Measurements from ENCODE around the gene USB1. TPM values are rescaled to one million over a fixed set of nuclear protein-coding genes. Genes with fewer than 3 reads are reported as not detected.

Gene USB1
- total RNA-seq, 3 donors from 2014 or later (not counting 1 experiment from before 2014, with no cell fraction given): 64.7 to 86.0 (median 84.8) TPM

DNA sequence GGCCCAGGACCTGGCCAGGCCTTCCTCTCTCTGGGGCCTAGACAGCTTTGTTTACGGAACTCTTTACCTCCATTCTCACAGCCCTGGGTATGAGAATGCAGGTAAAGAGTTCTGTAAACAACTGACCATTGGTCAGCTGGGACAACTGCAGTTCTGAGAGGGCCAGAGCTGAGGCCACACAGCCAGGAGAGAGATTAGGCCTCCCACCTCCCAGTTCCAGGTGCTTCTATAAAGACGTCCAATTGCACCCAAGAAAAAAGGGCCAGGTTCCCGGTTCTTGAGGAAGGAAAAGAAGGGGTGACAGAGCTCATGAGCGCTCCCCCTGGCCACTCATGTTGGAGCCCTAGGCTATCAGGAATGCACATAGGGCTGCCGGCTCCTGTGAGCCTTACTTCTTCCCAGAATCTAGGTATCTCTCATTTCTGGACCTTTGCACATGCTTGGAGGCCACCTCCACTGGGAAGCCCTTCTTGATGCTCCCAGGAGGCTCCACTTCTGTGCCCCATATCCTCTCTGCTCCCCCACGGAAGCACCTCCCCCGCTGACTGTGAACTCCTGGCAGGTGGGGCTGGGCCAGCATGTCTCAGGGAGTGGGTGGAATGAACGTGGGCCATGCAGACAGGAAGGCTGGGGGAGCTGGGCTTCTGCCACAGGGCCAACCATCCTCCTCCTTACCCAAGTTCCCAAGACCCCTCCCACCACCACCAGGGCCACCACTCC, 43.4 kb upstream of the USB1 start:
- Mint-ChIP-seq H3K27me3 (ENCODE audit: low read depth in 2 of 2) (no peaks in the 10 kb centered on the region), H3K4me1 (no peaks in the 10 kb centered on the region), H3K4me3 (no peak overlapping the region), H3K27ac (no peak overlapping the region), H3K9me3 (no peaks in the 10 kb centered on the region), H3K36me3 (no peaks in the 10 kb centered on the region)
- ATAC-seq (no peak), DNase-seq (no peak)
- Histone ChIP-seq H3K36me3 (ENCODE audit: control insufficient read depth, insufficient read depth, low read length) (no peaks in the 10 kb centered on the region), H3K4me3 (ENCODE audit: low read length) (no peak overlapping the region), H3K9me3 (ENCODE audit: control insufficient read depth, insufficient read depth, low read length) (no peaks in the 10 kb centered on the region), H3K4me1 (ENCODE audit: control insufficient read depth, insufficient read depth, low read length) (no peaks in the 10 kb centered on the region), H3K27me3 (ENCODE audit: control insufficient read depth, insufficient read depth, low read length) (no peaks in the 10 kb centered on the region), H3K27ac (ENCODE audit: low read length) (no peak overlapping the region)
- TF ChIP-seq, protein P1, sequence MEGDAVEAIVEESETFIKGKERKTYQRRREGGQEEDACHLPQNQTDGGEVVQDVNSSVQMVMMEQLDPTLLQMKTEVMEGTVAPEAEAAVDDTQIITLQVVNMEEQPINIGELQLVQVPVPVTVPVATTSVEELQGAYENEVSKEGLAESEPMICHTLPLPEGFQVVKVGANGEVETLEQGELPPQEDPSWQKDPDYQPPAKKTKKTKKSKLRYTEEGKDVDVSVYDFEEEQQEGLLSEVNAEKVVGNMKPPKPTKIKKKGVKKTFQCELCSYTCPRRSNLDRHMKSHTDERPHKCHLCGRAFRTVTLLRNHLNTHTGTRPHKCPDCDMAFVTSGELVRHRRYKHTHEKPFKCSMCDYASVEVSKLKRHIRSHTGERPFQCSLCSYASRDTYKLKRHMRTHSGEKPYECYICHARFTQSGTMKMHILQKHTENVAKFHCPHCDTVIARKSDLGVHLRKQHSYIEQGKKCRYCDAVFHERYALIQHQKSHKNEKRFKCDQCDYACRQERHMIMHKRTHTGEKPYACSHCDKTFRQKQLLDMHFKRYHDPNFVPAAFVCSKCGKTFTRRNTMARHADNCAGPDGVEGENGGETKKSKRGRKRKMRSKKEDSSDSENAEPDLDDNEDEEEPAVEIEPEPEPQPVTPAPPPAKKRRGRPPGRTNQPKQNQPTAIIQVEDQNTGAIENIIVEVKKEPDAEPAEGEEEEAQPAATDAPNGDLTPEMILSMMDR (IDR thresholded peaks at IDR 0.05): no peak
- WGBS (ENCODE audit: insufficient coverage): 90% methylated on average over 7 of the region's 8 CpGs
- intact Hi-C loops (cut with micrococcal nuclease): no loop called here

DNA sequence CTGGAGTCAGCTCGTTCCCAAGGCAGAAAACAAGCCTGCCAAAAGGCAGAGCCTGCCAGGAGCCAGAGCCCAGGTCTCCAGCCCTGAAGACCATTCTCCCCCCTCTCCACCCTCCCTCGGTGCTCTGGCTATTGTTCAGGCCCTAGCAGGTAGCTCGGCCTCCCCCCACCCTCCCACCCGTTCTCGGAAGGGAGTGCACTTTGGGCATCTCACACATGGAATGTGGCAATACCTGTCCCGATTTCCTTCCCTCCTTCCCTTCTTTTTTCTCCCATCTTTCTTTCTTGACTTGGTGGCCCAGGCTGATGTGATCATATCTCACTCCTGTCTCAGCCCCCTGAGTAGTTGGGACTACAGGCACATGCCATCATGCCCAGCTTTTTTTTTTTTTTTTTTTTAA, 42.7 kb upstream of the USB1 start:
- intact Hi-C loops (cut with micrococcal nuclease): no loop called here
- H3K27ac Mint-ChIP-seq: no peak overlapping the region
- H3K36me3 ChIP-seq (ENCODE audit: control insufficient read depth, insufficient read depth, low read length): no peaks in the 10 kb centered on the region
- H3K4me3 ChIP-seq (ENCODE audit: low read length): no peak overlapping the region
- TF ChIP-seq, protein P1 (IDR thresholded peaks at IDR 0.05): no peak
- no peaks in the 10 kb centered on the region for H3K27me3 Mint-ChIP-seq (ENCODE audit: low read depth in 2 of 2)
- no peak overlapping the region for H3K27ac ChIP-seq (ENCODE audit: low read length)
- WGBS (ENCODE audit: insufficient coverage): 90% methylated on average over 6 of the region's 6 CpGs
- no peak overlapping the region for H3K4me3 Mint-ChIP-seq
- no peaks in the 10 kb centered on the region for H3K4me1 Mint-ChIP-seq
- no peaks in the 10 kb centered on the region for H3K9me3 ChIP-seq (ENCODE audit: control insufficient read depth, insufficient read depth, low read length)
- ATAC-seq (no peak), DNase-seq (no peak)
- H3K4me1 ChIP-seq (ENCODE audit: control insufficient read depth, insufficient read depth, low read length): no peaks in the 10 kb centered on the region
- no peaks in the 10 kb centered on the region for H3K36me3 Mint-ChIP-seq
- no peaks in the 10 kb centered on the region for H3K9me3 Mint-ChIP-seq
- H3K27me3 ChIP-seq (ENCODE audit: control insufficient read depth, insufficient read depth, low read length): no peaks in the 10 kb centered on the region

DNA sequence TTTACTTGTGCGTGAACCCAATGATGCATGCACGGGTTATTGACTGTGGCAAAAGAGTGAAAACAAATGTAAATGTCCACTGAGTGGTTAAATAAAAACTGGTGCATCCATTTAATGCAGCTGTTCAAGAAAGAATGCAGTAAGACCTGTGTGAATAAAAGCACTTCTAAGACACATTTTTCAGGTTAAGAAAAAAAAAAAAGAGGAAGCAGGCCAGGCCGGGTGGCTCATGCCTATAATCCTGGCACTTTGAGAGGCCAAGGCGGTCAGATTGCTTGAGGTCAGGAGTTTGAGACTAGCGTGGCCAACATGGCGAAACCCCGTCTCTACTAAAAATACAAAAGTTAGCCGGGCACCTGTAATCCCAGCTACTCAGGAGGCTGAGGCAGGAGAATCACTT, 42.1 kb upstream of the USB1 start:
- 69% methylated on average over 8 of the region's 8 CpGs for WGBS (ENCODE audit: insufficient coverage)
- no peak for DNase-seq
- no peak overlapping the region for H3K4me3 ChIP-seq (ENCODE audit: low read length)
- H3K36me3 ChIP-seq (ENCODE audit: control insufficient read depth, insufficient read depth, low read length): no peaks in the 10 kb centered on the region
- ATAC-seq: no peak
- no peak overlapping the region for H3K27ac ChIP-seq (ENCODE audit: low read length)
- intact Hi-C loops (cut with micrococcal nuclease): no loop called here
- H3K4me1 ChIP-seq (ENCODE audit: control insufficient read depth, insufficient read depth, low read length): no peaks in the 10 kb centered on the region
- Mint-ChIP-seq H3K27me3 (ENCODE audit: low read depth in 2 of 2) (no peaks in the 10 kb centered on the region), H3K36me3 (no peaks in the 10 kb centered on the region), H3K4me1 (no peaks in the 10 kb centered on the region), H3K4me3 (no peak overlapping the region), H3K9me3 (no peaks in the 10 kb centered on the region), H3K27ac (no peak overlapping the region)
- H3K27me3 ChIP-seq (ENCODE audit: control insufficient read depth, insufficient read depth, low read length): no peaks in the 10 kb centered on the region
- TF ChIP-seq, protein P1 (IDR thresholded peaks at IDR 0.05): no peak
- no peaks in the 10 kb centered on the region for H3K9me3 ChIP-seq (ENCODE audit: control insufficient read depth, insufficient read depth, low read length)

DNA sequence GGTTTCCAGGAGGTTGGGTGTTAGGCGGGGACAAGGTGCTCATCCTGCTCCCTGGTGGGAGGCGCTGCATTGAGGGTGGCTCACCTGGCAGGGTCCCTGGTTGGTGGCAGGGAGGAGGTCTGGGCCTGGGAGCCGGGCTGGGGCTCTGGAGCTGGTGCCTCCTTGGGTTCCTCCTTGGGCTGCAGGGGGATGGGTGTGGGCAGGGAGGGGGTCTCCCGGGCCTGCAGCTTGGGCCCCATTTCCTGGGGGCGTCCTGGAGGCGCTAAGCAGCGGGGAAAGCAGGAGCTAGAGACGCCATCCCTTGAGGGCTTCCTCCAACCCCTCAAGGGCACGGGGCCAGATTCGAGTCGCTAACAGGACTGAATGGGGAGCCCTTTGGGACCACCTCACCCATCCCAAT, 41.4 kb upstream of the USB1 start:
- Mint-ChIP-seq H3K4me1 (no peaks in the 10 kb centered on the region), H3K27me3 (ENCODE audit: low read depth in 2 of 2) (no peaks in the 10 kb centered on the region), H3K27ac (no peak overlapping the region), H3K4me3 (no peak overlapping the region), H3K36me3 (no peaks in the 10 kb centered on the region), H3K9me3 (no peaks in the 10 kb centered on the region)
- Histone ChIP-seq H3K27ac (ENCODE audit: low read length) (no peak overlapping the region), H3K4me3 (ENCODE audit: low read length) (no peak overlapping the region), H3K36me3 (ENCODE audit: control insufficient read depth, insufficient read depth, low read length) (no peaks in the 10 kb centered on the region), H3K4me1 (ENCODE audit: control insufficient read depth, insufficient read depth, low read length) (no peaks in the 10 kb centered on the region), H3K27me3 (ENCODE audit: control insufficient read depth, insufficient read depth, low read length) (no peaks in the 10 kb centered on the region), H3K9me3 (ENCODE audit: control insufficient read depth, insufficient read depth, low read length) (no peaks in the 10 kb centered on the region)
- intact Hi-C loops (cut with micrococcal nuclease): no loop called here
- no peak for DNase-seq
- no peak for ATAC-seq
- WGBS (ENCODE audit: insufficient coverage): 84% methylated on average over 9 of the region's 11 CpGs
- TF ChIP-seq, protein P1 (IDR thresholded peaks at IDR 0.05): no peak
